Mesendoderm (in vitro differentiated cells): ENCODE measurements around the gene NDUFAF8.

Experiments used
- DNase-seq: peaks from one replicate; pipeline ENCODE4 v3.0.0; 2013
- H2AK5ac ChIP-seq: 2 replicates; pipeline ENCODE4 v1.6.1; 2013; ENCODE audit warnings: low read length, inconsistent platforms
- H2BK120ac ChIP-seq: 2 replicates; pipeline ENCODE4 v1.6.1; 2013; ENCODE audit warnings: low read depth, mild to moderate bottlenecking, low read length, moderate library complexity, mixed read lengths
- H2BK15ac ChIP-seq: replicated peaks from 2 replicates; pipeline ENCODE4 v1.6.1; 2013; ENCODE audit warnings: low read depth, mild to moderate bottlenecking, moderate library complexity
- H2BK5ac ChIP-seq: 2 replicates; pipeline ENCODE4 v1.6.1; 2013; ENCODE audit warnings: low read length, inconsistent platforms
- H3K18ac ChIP-seq: 2 replicates; pipeline ENCODE4 v1.6.1; 2013; ENCODE audit warnings: mild to moderate bottlenecking, low read length, mixed read lengths
- H3K23ac ChIP-seq: one replicate; pipeline ENCODE4 v1.6.1; 2013; ENCODE audit warnings: low read length
- H3K27ac ChIP-seq: 2 replicates; pipeline ENCODE4 v1.5.1; 2013; ENCODE audit warnings: low read depth, mild to moderate bottlenecking, inconsistent platforms, low read length, moderate library complexity
- H3K27me3 ChIP-seq: 2 replicates; pipeline ENCODE4 v1.6.1; 2013; ENCODE audit warnings: low read length, control low read depth, mild to moderate bottlenecking, inconsistent platforms; ENCODE audit not compliant: insufficient read depth, poor library complexity
- H3K36me3 ChIP-seq: 2 replicates; pipeline ENCODE4 v1.6.1; 2013; ENCODE audit warnings: low read length, inconsistent platforms; ENCODE audit not compliant: control insufficient read depth, insufficient read depth
- H3K4ac ChIP-seq: one replicate; pipeline ENCODE4 v1.6.1; 2013; ENCODE audit warnings: low read depth, mild to moderate bottlenecking, low read length, moderate library complexity
- H3K4me1 ChIP-seq: 2 replicates; pipeline ENCODE4 v1.6.1; 2013; ENCODE audit warnings: low read depth, low read length, inconsistent platforms; ENCODE audit not compliant: control insufficient read depth
- H3K4me2 ChIP-seq: 2 replicates; pipeline ENCODE4 v1.6.1; 2013; ENCODE audit warnings: low read length
- H3K4me3 ChIP-seq: 2 replicates; pipeline ENCODE4 v1.5.1; 2013; ENCODE audit warnings: mild to moderate bottlenecking, low read length
- H3K56ac ChIP-seq: one replicate; pipeline ENCODE4 v1.6.1; 2013; ENCODE audit warnings: low read length
- H3K79me1 ChIP-seq: 2 replicates; pipeline ENCODE4 v1.6.1; 2013; ENCODE audit warnings: low read length, inconsistent platforms
- H3K79me2 ChIP-seq: 2 replicates; pipeline ENCODE4 v1.6.1; 2013; ENCODE audit warnings: mild to moderate bottlenecking, low read length; ENCODE audit not compliant: control insufficient read depth, insufficient read depth
- H3K9ac ChIP-seq: 2 replicates; pipeline ENCODE4 v1.6.1; 2013; ENCODE audit warnings: low read length, inconsistent platforms
- H4K5ac ChIP-seq: one replicate; pipeline ENCODE4 v1.6.1; 2013; ENCODE audit warnings: low read length
- H4K8ac ChIP-seq: one replicate; pipeline ENCODE4 v1.6.1; 2013; ENCODE audit warnings: low read depth, mild to moderate bottlenecking, control low read depth, low read length, moderate library complexity
- WGBS: extraction: QIAGEN DNeasy Blood & Tissue Kit; methylation state at CpG from one replicate; pipeline ENCODE4 v1.1.7; 2013; ENCODE audit warnings: low lambda C conversion rate, missing lambda C conversion rate; ENCODE audit not compliant: insufficient coverage; ENCODE audit errors: extremely low coverage; 5-methylcytosine and 5-hydroxymethylcytosine counted together

NDUFAF8 gene

GRCh38 chr17:81199482-81199830 is 39.7 kb upstream of the NDUFAF8 start:
- no peak overlapping the region for H2BK15ac ChIP-seq
- DNase-seq: no peak
- H3K4me2 ChIP-seq: no peak overlapping the region
- no peak overlapping the region for H3K18ac ChIP-seq
- H3K27ac ChIP-seq: no peak overlapping the region
- no peak overlapping the region for H4K5ac ChIP-seq
- no peak overlapping the region for H3K9ac ChIP-seq
- no peak overlapping the region for H2AK5ac ChIP-seq
- H2BK120ac ChIP-seq: no peak overlapping the region
- no peaks in the 10 kb centered on the region for H3K79me2 ChIP-seq
- H3K23ac ChIP-seq: no peak overlapping the region
- H4K8ac ChIP-seq: no peak overlapping the region
- H3K56ac ChIP-seq: no peak overlapping the region
- H3K4me3 ChIP-seq: no peak overlapping the region
- no peak overlapping the region for H3K4ac ChIP-seq
- no peaks in the 10 kb centered on the region for H3K27me3 ChIP-seq
- H3K4me1 ChIP-seq: no peaks in the 10 kb centered on the region
- WGBS: no CpG with 5 or more reads among the region's 18 CpGs
- H3K79me1 ChIP-seq: no peaks in the 10 kb centered on the region
- no peak overlapping the region for H2BK5ac ChIP-seq
- no peaks in the 10 kb centered on the region for H3K36me3 ChIP-seq

DNA sequence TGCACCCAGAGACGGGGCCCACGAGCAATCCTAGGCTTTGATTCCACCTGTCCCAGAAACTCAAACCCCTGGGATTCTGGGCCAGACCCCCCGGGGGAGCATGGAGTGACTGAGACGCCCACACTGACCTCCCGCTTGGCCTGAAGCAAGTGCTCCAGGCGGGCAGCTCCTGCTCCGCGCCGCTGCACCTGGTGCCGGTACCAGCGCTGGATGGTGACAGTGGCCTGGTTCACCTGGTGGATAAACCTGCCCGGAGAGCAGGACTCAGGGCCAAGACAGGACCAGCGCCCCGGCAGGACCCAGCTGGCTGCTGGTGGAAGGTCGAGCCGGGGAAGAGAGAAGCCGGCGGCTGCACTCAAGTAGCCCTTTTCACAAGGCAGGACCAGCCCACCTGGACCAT is 38.9 kb upstream of the NDUFAF8 start:
- Histone ChIP-seq H2BK120ac (no peak overlapping the region), H2AK5ac (no peak overlapping the region), H3K4ac (no peak overlapping the region), H3K27ac (no peak overlapping the region), H4K5ac (no peak overlapping the region), H3K56ac (no peak overlapping the region), H3K79me1 (no peaks in the 10 kb centered on the region), H2BK5ac (no peak overlapping the region), H3K27me3 (no peaks in the 10 kb centered on the region), H3K4me3 (no peak overlapping the region), H3K36me3 (no peaks in the 10 kb centered on the region), H3K9ac (no peak overlapping the region), H3K79me2 (no peaks in the 10 kb centered on the region), H3K4me1 (no peaks in the 10 kb centered on the region), H3K23ac (no peak overlapping the region), H2BK15ac (no peak overlapping the region), H3K18ac (no peak overlapping the region), H4K8ac (no peak overlapping the region), H3K4me2 (no peak overlapping the region)
- no CpG with 5 or more reads among the region's 18 CpGs for WGBS
- DNase-seq: no peak

DNA sequence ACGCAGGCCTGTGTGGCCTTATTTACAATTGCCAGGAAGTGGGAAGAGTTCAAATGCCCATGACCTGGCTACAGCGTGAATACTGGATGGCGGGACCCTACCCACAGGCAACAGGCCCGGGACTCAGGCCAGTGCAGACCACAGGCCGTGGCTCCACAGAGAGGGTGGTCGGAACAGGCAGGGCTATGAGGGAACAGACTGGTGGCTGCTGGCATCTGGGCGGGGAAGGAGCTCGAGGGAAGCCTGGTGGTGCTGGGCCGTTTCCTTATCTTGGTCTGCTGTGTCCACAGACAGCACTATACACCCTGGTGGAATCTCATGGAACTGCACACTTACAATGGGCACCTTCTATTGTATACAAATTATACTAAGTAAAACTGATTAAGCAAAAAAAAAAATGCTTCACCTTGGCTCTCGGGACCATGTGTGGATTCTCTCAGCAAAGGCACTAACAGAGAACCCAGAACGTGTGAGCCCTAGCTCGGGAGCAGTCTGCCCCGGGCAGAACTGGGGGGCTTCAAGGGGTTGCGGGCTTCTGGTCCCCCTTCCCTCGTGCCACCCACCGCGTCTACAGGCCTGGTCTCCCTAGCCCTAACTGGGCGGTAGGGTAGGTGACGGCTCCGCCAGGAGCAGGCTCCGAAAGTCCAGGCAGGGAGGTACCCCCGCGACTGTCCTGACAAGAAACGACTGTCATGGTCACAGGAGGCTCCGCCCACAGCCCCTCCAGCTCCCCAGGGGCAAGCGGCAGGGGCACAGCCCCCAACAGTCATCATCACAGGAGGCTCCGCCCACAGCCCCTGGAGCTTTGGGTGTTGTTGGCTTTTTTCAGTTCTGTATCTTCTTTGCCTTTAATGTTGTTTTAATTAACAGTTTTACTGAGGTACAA is 38.2 kb upstream of the NDUFAF8 start:
- no peak overlapping the region for H2BK5ac ChIP-seq
- H4K8ac ChIP-seq: no peak overlapping the region
- no peaks in the 10 kb centered on the region for H3K4me1 ChIP-seq
- H3K36me3 ChIP-seq: no peaks in the 10 kb centered on the region
- WGBS: no CpG with 5 or more reads among the region's 27 CpGs
- no peak overlapping the region for H3K9ac ChIP-seq
- no peak overlapping the region for H3K4me3 ChIP-seq
- peak; percentile 76 for DNase-seq
- no peak overlapping the region for H2BK15ac ChIP-seq
- H2AK5ac ChIP-seq: no peak overlapping the region
- no peak overlapping the region for H3K4me2 ChIP-seq
- no peak overlapping the region for H3K4ac ChIP-seq
- no peak overlapping the region for H3K18ac ChIP-seq
- H2BK120ac ChIP-seq: no peak overlapping the region
- H3K23ac ChIP-seq: no peak overlapping the region
- H3K79me2 ChIP-seq: no peaks in the 10 kb centered on the region
- no peak overlapping the region for H4K5ac ChIP-seq
- no peak overlapping the region for H3K56ac ChIP-seq
- no peaks in the 10 kb centered on the region for H3K79me1 ChIP-seq
- no peak overlapping the region for H3K27ac ChIP-seq
- no peaks in the 10 kb centered on the region for H3K27me3 ChIP-seq

GRCh38 chr17:81202318-81202717 is 36.8 kb upstream of the NDUFAF8 start:
- no peaks in the 10 kb centered on the region for H3K27me3 ChIP-seq
- H3K36me3 ChIP-seq: no peaks in the 10 kb centered on the region
- no CpG with 5 or more reads among the region's 10 CpGs for WGBS

DNA sequence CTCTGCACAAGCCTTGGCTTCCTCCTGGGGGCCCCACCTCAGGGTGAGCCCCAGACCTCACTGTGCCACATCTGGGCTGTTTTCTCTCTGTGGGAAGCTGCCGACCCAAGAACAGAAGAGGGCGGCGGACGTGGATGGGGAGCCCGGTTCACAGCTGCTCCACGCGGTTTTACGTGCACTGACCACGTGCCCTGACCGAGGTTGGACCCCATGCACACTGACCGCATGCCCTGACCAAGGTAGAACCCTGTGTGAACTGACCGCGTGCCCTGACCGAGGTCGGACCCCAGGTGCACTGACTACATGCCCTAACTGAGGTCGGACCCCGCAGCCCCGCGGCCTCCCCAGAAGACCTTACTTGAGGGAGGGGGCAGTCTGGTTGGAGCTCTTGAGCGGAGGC is 36.0 kb upstream of the NDUFAF8 start:
- Histone ChIP-seq H3K23ac (no peak overlapping the region), H3K18ac (no peak overlapping the region), H2BK15ac (no peak overlapping the region), H4K5ac (no peak overlapping the region), H4K8ac (no peak overlapping the region), H3K27ac (no peak overlapping the region), H3K4ac (no peak overlapping the region), H3K56ac (no peak overlapping the region), H3K9ac (no peak overlapping the region), H2BK5ac (no peak overlapping the region), H3K79me2 (no peaks in the 10 kb centered on the region), H2BK120ac (no peak overlapping the region), H3K27me3 (no peaks in the 10 kb centered on the region), H3K4me2 (no peak overlapping the region), H2AK5ac (no peak overlapping the region), H3K4me3 (no peak overlapping the region), H3K79me1 (no peaks in the 10 kb centered on the region), H3K4me1 (no peaks in the 10 kb centered on the region), H3K36me3 (no peaks in the 10 kb centered on the region)
- DNase-seq: no peak
- no CpG with 5 or more reads among the region's 20 CpGs for WGBS

More at GRCh38 chr17:81202318-81202717, 36.8 kb upstream of the NDUFAF8 start:
- H3K79me2 ChIP-seq: no peaks in the 10 kb centered on the region
- H3K4me2 ChIP-seq: no peak overlapping the region
- no peak overlapping the region for H4K5ac ChIP-seq
- H3K4ac ChIP-seq: no peak overlapping the region
- H3K4me3 ChIP-seq: no peak overlapping the region
- H2AK5ac ChIP-seq: no peak overlapping the region
- no peaks in the 10 kb centered on the region for H3K79me1 ChIP-seq
- H4K8ac ChIP-seq: no peak overlapping the region
- H3K27ac ChIP-seq: no peak overlapping the region
- H3K23ac ChIP-seq: no peak overlapping the region
- no peak overlapping the region for H2BK120ac ChIP-seq
- no peak overlapping the region for H2BK15ac ChIP-seq
- no peak overlapping the region for H3K9ac ChIP-seq
- H2BK5ac ChIP-seq: no peak overlapping the region
- H3K56ac ChIP-seq: no peak overlapping the region
- no peaks in the 10 kb centered on the region for H3K4me1 ChIP-seq
- H3K18ac ChIP-seq: no peak overlapping the region
- DNase-seq: no peak

DNA sequence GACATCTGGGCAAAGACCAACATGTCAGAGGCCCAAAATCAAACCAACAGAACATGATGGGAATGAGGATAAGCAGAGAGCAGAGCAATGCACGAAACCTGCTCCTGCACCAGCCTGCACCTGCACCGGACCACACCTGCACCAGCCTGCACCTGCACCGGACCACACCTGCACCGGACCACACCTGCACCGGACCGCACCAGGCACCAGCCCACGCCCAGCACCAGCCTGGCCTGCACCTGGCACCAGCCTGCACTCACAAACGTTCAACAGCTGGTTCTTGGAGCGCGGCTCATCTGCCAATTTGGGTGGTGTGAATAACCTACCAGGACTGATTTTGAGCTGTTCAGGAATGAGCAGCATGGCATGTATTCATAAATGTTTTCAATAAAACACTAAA is 34.5 kb upstream of the NDUFAF8 start:
- Histone ChIP-seq H3K36me3 (no peaks in the 10 kb centered on the region), H3K4me2 (no peak overlapping the region), H3K4me1 (no peaks in the 10 kb centered on the region), H3K23ac (no peak overlapping the region), H3K27me3 (no peaks in the 10 kb centered on the region), H2BK120ac (no peak overlapping the region), H3K56ac (no peak overlapping the region), H3K79me1 (no peaks in the 10 kb centered on the region), H2BK5ac (no peak overlapping the region), H3K79me2 (no peaks in the 10 kb centered on the region), H4K5ac (no peak overlapping the region), H2BK15ac (no peak overlapping the region), H4K8ac (no peak overlapping the region), H2AK5ac (no peak overlapping the region), H3K4ac (no peak overlapping the region), H3K27ac (no peak overlapping the region), H3K4me3 (no peak overlapping the region), H3K18ac (no peak overlapping the region), H3K9ac (no peak overlapping the region)
- DNase-seq: no peak
- WGBS: no CpG with 5 or more reads among the region's 10 CpGs
